GM19043 (cell line): ENCODE results near the gene IGSF21.
"Not testable (repeated sequence)": the region's sequence is repeated elsewhere in the genome, so short reads cannot be mapped to it uniquely, and the experiment has no call there.

ENCODE experiments used
- ATAC-seq: cut with Tn5 transposase; IDR thresholded peaks from one replicate; pipeline ENCODE4 v1.9.1; 2021; ENCODE audit warnings: low read depth; ENCODE audit not compliant: unreplicated experiment

The IGSF21 gene

GRCh38 chr1:18142969-18143368 lies 35.4 kb downstream of the IGSF21 start:
- ATAC-seq: no peak

DNA sequence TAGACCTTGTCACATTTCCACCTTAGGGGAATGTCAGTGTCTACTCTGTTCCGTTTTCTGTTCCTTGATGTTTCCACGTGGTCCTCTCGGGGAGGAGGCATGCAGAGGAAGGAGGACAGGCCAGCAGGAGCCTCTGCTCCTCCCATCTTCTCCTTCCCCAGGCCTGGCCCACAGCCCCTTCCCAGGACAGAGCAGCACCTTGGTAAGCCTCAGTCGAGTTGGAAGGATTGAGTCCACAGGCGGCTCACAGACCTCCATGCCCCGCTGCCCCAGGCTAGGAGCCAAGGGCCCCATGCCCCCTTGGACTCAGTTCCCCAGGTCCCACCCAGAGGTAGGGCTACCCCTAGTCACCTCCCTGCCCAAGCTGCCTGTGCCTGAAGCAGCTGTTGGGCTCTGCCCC lies 36.5 kb downstream of the IGSF21 start:
- ATAC-seq: no peak

GRCh38 chr1:18144916-18145647 lies 37.5 kb downstream of the IGSF21 start:
- ATAC-seq: no peak

- ATAC-seq: no peak
Measured at GRCh38 chr1:18145851-18146618, 38.4 kb downstream of the IGSF21 start.

GRCh38 chr1:18146886-18147285 lies 39.3 kb downstream of the IGSF21 start:
- no peak for ATAC-seq

DNA sequence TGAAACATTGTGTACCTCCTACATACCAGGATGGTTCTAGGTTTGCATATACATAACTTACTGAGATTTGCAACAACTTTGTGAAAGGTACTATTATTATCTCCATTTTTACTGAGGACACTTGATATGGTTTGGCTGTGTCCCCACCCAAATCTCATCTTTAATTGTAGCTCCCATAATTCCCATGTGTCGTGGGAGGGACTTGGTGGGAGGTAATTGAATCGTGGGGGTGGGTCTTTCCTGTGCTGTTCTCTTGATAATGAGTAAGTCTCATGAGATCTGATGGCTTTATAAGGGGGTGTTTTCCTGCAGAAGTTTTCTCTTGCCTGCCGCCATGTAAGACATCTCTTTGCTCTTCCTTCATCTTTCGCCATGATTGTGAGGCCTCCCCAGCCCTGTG lies 40.1 kb downstream of the IGSF21 start:
- no peak for ATAC-seq

DNA sequence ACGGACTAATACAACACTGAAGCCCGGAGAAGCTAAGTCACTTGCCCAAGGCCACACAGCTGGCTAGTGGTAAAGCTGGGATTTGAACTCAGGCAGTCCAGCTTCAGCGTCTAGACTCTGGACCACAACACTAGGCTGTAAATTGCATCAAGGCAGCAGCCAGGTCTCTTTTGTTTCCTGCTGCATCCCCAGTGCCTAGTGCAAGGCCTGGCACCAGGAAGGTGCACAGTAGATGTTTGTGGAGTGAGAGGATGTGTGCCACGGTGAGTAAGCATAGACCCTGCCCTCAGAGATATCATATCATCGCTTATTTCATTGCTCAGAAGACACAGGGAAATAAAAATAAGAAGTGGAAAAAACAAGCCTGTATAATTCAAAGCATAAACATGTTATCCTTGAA lies 40.9 kb downstream of the IGSF21 start:
- no peak for ATAC-seq

DNA sequence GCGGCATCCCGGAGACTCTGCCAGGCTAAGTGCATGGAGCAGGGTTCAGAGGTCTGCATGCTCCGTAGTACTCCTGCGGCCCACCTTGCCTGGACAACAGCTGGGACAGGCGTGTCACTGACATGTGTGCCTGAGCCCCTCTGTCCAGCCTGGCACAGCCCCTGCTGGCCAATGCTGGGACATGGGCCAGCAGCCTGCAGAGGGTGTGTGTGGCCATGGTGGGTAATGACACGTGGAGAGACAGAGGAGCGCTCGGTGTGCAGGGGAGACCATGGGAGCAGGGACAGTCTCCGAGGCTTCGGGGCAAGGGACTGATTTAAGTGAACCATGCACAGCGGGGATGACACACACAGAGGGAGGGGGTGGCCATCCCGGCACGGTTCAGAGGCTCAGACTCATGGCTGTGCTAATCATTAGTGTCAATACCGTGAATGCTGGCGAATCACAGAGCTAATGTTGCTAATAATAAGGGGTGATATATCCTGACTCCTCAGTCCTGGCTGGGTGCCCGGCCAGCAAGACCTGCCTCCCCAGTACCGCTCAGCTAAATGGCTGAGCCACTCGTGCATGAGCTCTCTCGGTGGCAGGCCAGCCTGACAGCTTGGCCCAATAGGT lies 41.5 kb downstream of the IGSF21 start:
- no peak for ATAC-seq

GRCh38 chr1:18151436-18152122 lies 44.0 kb downstream of the IGSF21 start:
- no peak for ATAC-seq

DNA sequence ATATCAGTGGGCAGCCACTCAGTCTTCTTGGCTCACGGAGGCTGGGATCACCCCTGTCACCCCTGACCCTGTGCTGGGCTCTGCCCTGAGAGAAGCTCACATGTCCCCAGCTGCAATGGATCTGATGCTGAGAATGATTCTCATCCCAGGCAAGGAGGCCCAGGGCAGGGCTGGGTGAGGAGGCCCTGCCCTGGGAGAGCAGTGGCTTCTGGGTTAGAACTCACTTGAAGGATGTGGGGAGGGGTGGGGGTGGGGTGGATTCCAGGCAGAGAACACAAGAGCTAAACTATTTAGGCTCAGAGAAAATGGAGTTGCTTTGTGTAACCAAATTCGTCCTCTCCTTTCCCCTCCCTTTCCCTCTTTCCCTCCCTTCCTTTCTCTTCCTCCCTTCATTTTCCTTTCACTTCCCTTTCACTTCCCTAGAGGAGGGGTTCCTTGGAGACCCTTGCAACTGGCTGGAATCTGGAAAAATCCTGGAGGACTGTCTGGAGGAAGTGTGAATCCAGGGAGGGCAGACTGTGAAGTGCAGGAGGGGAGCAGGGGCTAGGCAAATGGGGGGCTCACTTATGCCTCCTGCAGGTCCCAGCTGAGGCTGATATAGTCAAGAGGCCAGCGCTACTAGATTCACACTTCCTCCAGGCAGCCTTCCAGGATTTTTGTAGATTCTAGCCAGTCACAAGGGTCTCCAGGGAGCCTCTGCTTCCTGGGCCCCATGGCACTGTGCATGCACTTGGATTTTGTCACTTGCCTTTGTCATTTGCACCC lies 47.0 kb downstream of the IGSF21 start:
- ATAC-seq: no peak

GRCh38 chr1:18155881-18156385 lies 48.3 kb downstream of the IGSF21 start:
- no peak for ATAC-seq

DNA sequence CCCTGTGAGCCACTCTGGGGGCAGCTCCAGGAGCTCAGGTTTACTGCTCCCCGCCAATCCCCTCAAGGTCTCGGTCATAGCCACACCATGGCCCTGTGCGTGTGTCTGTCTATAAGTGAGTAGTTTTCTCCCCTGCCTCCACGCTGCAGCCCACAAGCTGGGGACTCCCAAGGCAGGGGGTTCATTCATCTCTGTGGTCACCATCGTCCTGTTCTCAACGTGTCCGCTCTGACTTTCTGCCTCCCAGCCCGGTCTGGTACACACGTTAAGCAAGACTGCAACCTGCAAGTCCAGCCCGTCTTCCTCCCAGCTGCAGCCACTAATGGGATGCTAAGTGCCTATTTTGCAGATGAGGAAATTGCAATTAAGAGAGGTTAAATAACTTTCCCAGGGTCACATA lies 49.8 kb downstream of the IGSF21 start:
- no peak for ATAC-seq

GRCh38 chr1:18157968-18158367 lies 50.4 kb downstream of the IGSF21 start:
- no peak for ATAC-seq

DNA sequence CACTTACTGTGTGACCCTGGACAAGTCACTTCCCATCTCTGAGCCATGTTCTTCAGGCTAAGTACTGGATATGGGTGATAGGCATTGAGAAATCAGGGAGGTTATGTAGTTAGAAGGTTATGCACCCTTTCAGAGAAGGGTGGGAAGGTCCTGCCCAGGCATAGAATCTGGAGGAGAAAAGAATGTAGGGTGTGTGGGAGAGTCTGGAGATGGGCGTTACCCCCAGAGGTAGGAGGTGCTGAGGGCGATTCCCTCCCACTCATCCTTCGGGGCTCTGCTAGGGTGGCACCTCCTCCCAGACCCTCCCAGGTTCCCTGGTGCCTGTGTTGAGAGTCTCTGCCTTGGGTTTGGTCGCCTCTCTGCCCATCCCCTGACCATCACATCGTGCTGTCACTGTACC lies 51.1 kb downstream of the IGSF21 start:
- ATAC-seq: no peak

DNA sequence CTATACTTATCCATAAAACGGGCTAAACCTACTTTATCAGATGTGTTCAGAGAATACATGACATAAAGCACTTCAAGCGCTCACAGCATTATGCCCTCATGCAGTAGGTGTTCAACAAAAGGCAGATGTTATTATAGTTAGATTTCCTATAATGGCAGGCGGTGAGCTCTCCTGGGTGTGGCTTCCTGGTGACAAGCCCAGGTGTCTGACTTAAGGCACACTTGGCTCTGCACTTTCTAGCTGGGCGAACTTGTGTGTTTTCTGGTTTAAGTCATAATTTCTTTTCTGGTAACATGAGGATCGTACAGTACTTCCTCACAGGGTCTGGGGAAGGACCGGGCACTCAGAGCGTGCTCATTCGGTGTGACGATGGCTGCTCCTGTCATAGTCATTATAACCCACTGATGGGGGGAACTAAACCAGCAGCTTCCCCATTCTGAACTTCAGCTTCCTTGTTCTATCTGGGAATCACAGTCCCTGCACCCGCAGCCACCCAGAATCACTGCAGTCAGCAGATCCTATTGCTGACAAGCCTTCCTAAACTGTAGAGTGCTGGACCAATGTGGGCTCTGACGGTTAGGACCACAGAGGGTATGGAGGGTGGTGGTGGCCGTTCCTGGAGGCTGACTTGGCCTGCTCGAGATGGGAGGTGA lies 52.8 kb downstream of the IGSF21 start:
- ATAC-seq: no peak

DNA sequence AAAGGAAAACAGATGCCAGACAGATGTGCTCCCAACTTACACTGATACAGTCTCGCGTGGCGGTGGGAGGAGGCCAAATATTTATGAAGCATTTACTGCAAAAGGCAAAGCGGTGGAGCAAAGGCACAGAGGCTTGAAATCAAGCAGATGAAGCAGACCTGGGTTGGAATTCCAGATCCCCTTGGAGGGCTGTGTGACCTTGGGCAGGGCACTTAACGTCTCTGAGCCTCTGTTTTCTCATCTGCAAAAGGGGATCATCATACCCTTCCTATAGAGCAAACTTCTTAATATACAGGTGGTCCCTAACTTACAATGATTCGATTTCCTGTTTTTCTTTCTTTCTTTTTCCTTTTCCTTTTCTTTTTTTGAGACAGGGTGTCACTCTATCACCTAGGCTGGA lies 54.1 kb downstream of the IGSF21 start:
- ATAC-seq: no peak

DNA sequence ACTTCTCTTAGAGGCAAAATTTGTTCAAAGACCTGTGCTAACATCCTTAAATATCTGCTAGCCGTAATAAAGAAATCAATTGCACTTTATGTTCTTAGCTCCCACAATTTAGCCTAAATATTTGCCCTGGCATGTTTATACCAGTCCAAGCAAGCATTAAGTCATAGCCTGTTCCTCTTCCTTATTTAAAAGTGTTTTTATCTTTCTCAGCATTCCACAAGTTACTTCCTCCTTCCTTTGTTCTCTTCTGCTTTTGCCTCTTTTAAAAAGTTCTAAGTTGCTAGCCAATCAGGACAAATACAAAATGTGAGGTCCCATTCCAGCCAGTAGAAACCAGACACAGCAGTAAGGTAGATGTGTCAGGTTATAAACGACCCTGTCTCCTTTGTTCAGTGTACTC lies 58.0 kb downstream of the IGSF21 start:
- ATAC-seq: not testable (repeated sequence)

DNA sequence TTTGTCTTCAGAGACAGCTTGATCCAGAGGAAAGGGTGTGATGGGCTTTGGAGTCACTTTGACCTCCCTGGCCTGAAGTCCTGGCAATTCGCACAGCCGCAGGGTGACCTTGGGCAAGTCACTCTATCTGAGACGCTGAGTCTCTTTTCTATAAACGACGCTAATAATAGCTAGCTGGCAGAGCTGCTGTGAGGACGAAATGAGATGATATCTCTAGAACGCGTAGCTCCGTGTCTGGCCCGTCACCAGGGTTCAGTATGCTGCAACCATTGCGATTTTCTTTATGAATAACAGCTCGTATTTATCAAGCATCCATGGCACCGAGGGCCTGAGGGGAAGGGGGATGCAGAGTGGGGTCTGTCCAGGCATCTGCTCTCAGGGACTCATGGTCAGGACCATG lies 58.7 kb downstream of the IGSF21 start:
- no peak for ATAC-seq

GRCh38 chr1:18166929-18167328 lies 59.3 kb downstream of the IGSF21 start:
- ATAC-seq: no peak

- ATAC-seq: no peak
Measured at GRCh38 chr1:18170444-18170843, 62.8 kb downstream of the IGSF21 start.
